ENCODE measurements around the gene TP53BP2. TPM values are rescaled to one million over a fixed set of nuclear protein-coding genes. Genes with fewer than 3 reads are reported as not detected.
"Not testable (repeated sequence)": the region's sequence is repeated elsewhere in the genome, so short reads cannot be mapped to it uniquely, and the experiment has no call there.

Gene TP53BP2
- total RNA-seq, 4 donors from 2014 or later = 22.2 to 85.1 (median 38.8) TPM

DNA sequence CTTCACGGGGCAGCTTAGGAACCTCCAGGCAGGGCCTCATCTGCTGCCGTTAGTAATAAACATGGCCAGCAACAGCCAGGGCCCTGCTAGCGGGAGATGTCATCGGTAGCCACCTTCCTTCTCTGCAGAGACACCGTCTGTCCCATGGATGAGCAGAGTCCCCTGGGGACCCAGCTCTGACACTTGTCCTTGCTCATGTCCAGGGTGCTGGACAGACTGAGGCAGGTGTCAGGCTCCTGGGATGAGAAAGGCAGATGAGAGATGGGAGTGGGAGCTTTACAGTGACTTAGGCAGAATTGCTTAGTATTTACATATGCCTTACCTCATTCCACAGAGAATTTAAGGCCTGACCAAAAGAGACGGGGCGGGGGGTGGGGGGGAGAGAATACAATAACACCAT lies 108.4 kb downstream of the TP53BP2 start:
- Histone ChIP-seq H3K27ac (peak overlapping the region in 1 of 4 donors; percentile 13), H3K4me3 (no peak overlapping the region), H3K27me3 (no peaks in the 10 kb centered on the region), H3K36me3 (no peaks in the 10 kb centered on the region), H3K9me3 (no peaks in the 10 kb centered on the region), H3K4me1 (peaks cover 40 to 47% of the 10 kb centered on the region in 2 donors)
- no peak for ATAC-seq
- TF ChIP-seq POLR2A (IDR thresholded peaks at IDR 0.05) = no peak
- TF ChIP-seq, protein P1, sequence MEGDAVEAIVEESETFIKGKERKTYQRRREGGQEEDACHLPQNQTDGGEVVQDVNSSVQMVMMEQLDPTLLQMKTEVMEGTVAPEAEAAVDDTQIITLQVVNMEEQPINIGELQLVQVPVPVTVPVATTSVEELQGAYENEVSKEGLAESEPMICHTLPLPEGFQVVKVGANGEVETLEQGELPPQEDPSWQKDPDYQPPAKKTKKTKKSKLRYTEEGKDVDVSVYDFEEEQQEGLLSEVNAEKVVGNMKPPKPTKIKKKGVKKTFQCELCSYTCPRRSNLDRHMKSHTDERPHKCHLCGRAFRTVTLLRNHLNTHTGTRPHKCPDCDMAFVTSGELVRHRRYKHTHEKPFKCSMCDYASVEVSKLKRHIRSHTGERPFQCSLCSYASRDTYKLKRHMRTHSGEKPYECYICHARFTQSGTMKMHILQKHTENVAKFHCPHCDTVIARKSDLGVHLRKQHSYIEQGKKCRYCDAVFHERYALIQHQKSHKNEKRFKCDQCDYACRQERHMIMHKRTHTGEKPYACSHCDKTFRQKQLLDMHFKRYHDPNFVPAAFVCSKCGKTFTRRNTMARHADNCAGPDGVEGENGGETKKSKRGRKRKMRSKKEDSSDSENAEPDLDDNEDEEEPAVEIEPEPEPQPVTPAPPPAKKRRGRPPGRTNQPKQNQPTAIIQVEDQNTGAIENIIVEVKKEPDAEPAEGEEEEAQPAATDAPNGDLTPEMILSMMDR (IDR thresholded peaks at IDR 0.05 in 4 of 5, conservative IDR thresholded peaks at IDR 0.05 in 1 of 5) = no peak
- intact Hi-C loops (cut with DNase I; ENCODE audit: low total_unique reads) = no loop called here
- in situ Hi-C loops (cut with MboI; ENCODE audit: low sequenced_read_pairs in 4 of 4) = no loop called here
- DNase-seq = no peak

DNA sequence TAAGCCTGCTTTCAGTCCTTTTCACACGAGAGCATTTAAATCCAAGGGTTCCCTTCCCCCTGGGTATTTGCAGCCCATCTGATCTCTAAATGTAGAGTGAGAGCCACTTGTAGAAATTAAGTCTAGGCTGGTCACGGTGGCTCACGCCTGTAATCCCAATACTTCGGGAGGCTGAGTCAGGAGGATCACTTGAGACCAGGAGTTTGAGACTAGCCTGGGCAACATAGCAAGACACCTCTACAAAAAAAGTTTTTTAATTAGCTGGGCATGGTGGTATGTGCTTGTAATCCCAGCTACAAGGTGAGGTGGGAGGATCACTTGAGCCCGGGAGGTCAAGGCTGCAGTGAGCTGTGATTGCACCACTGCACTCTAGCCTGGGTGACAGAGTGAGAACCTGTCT lies 109.1 kb downstream of the TP53BP2 start:
- H3K9me3 ChIP-seq; intact Hi-C loops (cut with DNase I; ENCODE audit: low total_unique reads); H3K36me3 ChIP-seq; DNase-seq; ATAC-seq; H3K4me3 ChIP-seq; in situ Hi-C loops (cut with MboI; ENCODE audit: low sequenced_read_pairs in 4 of 4); H3K27me3 ChIP-seq: not testable (repeated sequence)
- Histone ChIP-seq H3K4me1 (peaks cover 47 to 50% of the 10 kb centered on the region in 2 donors), H3K27ac (peak overlapping the region in 1 of 4 donors; percentile 13)

- Histone ChIP-seq H3K4me3 (no peak overlapping the region), H3K4me1 (peaks cover 48 to 53% of the 10 kb centered on the region in 2 donors), H3K27me3 (no peaks in the 10 kb centered on the region), H3K36me3 (peaks cover 0 to under 1% of the 10 kb centered on the region in 2 donors), H3K9me3 (no peaks in the 10 kb centered on the region), H3K27ac (peak overlapping the region; percentile 6 to 66 (median 62))
- in situ Hi-C loops (cut with MboI; ENCODE audit: low sequenced_read_pairs in 4 of 4) (no loop called here), intact Hi-C loops (cut with DNase I; ENCODE audit: low total_unique reads) (no loop called here)
- no peak for DNase-seq
- ATAC-seq = no peak
- no peak for TF ChIP-seq POLR2A (IDR thresholded peaks at IDR 0.05)
Measured at GRCh38 chr1:223733898-223734852, 111.6 kb downstream of the TP53BP2 start.

DNA sequence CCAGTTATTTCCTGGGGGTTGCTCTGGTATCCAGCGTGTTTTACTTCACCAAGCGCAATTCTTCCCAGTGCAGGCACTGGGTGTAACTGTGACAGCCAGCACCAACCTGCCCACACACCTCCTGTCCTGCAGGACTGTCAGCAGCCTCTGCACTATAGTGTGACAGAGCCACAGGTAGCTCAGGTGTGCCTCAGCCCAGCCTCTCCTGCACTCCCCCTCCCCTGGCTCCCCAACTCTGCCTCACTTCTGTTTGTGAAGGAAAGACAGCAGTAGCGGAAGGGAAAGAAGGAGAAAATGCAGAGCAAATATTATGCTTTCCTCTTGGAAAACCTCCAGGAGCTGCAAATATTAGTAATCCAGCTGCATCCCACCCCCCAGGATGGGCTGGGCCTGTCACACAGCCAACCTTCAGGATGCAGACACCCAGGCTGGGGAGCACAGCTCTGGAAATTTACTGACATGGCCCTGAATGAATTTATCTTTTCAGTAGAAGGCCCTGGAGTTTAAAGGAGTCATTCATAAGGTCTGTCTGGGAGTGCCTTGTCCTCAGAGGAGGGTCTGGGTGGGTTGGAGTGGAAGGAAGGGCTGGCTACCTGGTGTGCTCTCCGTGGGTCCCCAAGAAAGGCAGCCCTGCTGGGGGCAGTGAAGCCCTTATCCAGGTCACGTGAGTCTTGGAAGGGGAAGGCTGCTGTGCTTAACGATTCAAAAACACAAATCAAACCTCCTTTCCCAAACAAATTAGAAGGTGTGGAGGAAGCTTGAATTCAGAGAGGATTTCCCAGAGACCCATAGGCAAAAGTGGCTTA lies 112.6 kb downstream of the TP53BP2 start:
- H3K27me3 ChIP-seq = no peaks in the 10 kb centered on the region
- ATAC-seq (no peak), DNase-seq (no peak)
- in situ Hi-C loops (cut with MboI; ENCODE audit: low sequenced_read_pairs in 4 of 4) (no loop called here), intact Hi-C loops (cut with DNase I; ENCODE audit: low total_unique reads) (no loop called here)
- no peaks in the 10 kb centered on the region for H3K9me3 ChIP-seq
- no peak overlapping the region for H3K4me3 ChIP-seq
- H3K36me3 ChIP-seq = peaks cover 0 to 9% of the 10 kb centered on the region in 2 donors
- peaks cover 45 to 48% of the 10 kb centered on the region in 2 donors for H3K4me1 ChIP-seq
- TF ChIP-seq POLR2A (IDR thresholded peaks at IDR 0.05) = no peak
- TF ChIP-seq, protein P1 (IDR thresholded peaks at IDR 0.05 in 4 of 5, conservative IDR thresholded peaks at IDR 0.05 in 1 of 5) = no peak
- H3K27ac ChIP-seq = peak overlapping the region; percentile 25 to 66 (median 62)

DNA sequence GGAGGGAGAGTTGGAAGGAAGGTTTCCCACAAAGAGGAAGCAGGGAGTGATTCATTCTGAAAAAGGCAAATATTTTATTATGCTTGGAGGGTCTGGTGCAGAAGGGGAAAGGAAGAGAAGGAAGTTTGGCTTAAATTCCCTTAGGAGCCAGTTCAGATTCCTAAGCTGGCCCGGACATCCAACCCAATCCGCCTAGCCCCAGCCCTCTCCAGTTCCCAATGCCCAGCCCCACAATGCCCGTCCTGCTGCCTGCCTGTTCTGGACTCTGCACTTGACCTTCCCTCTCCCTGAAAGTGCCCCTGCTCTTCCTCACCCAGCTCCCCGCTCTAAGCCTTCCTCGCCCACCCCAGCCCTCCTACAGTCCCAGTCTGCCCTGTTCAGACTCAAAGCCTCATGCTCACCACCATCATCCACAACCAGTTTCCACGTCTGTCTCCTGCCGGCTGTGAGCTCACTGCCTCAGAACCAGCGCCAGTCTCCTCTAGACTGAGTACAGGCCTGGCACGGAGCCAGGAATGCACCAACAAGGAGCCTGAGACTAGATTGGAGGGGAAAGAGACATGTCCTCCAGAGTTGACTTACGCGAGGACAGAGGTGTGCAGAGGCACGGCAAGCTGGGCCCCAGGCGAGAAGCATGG lies 114.5 kb downstream of the TP53BP2 start:
- Histone ChIP-seq H3K9me3 (no peaks in the 10 kb centered on the region), H3K4me3 (no peak overlapping the region), H3K27me3 (no peaks in the 10 kb centered on the region), H3K27ac (peak overlapping the region; percentile 36 to 66 (median 60)), H3K36me3 (peaks cover 0 to 9% of the 10 kb centered on the region in 2 donors), H3K4me1 (peaks cover 50 to 60% of the 10 kb centered on the region in 2 donors)
- ATAC-seq (peak; percentile 34 to 40), DNase-seq (peak in 1 of 2 donors; percentile 43)
- in situ Hi-C loops (cut with MboI; ENCODE audit: low sequenced_read_pairs in 4 of 4) = no loop called here
- TF ChIP-seq, protein P1 (IDR thresholded peaks at IDR 0.05 in 4 of 5, conservative IDR thresholded peaks at IDR 0.05 in 1 of 5) = no peak
- TF ChIP-seq POLR2A (IDR thresholded peaks at IDR 0.05) = no peak
- intact Hi-C loops (cut with DNase I; ENCODE audit: low total_unique reads) = no loop called here

Data from gastrocnemius medialis (tissue), 4 donors.